HepG2 (cell line): ENCODE results near the gene PYCARD. TPM values are rescaled to one million over a fixed set of nuclear protein-coding genes. Genes with fewer than 3 reads are reported as not detected.

Experiments
- ATAC-seq: fragments of 200-7000 bp; cut with Tn5 transposase; 3 replicates; pipeline ENCODE4 v1.9.1; 2020; ENCODE audit warnings: mild to moderate bottlenecking, moderate library complexity
- Bru-seq: library from RNA; stranded (reverse); fragments of 400-500 nt; gene quantifications from one replicate; lab custom pipeline; 2021; lab: Mats Ljungman, UMichigan
- BruChase-seq, 2 experiments: library from RNA; stranded (reverse); fragments of 400-500 nt; gene quantifications; one replicate each; lab custom pipeline; 2021; lab: Mats Ljungman, UMichigan
- BruUV-seq: library from RNA; stranded (reverse); fragments of 400-500 nt; replicated peaks from 2 replicates; lab custom pipeline; 2021; lab: Mats Ljungman, UMichigan
- CTCF ChIA-PET: fragments of 300-600 bp; formaldehyde crosslinking; extraction: SDS; loops from one replicate; lab custom pipeline; 2021; ENCODE audit warnings: low total read pairs, inconsistent platforms, low intra/inter-chr PET ratio; lab: Yijun Ruan, JAX
- POLR2A ChIA-PET: fragments of 350-600 bp; sonication (Branson Sonifier 250); formaldehyde crosslinking; loops from one replicate; lab custom pipeline; 2020; ENCODE audit warnings: antibody characterized with exemption, inconsistent platforms; lab: Yijun Ruan, JAX
- DNase-seq: peaks from one replicate; pipeline ENCODE4 v3.0.0-alpha.2; 2015; ENCODE audit warnings: low spot score
- FAIRE-seq: peaks from 3 replicates; lab custom pipeline; 2011; peaks lifted over from hg19 to GRCh38; lab: Jason Lieb, UNC
- H2AFZ ChIP-seq: one replicate; pipeline ENCODE4 v1.6.1; 2011; ENCODE audit warnings: low read length, inconsistent platforms
- H3K27ac ChIP-seq: fragments of 300-600 bp; 3 replicates; pipeline ENCODE4 v1.8.0; 2011; ENCODE audit warnings: mixed run types, mild to moderate bottlenecking, mixed read lengths, low read length, inconsistent platforms; ENCODE audit not compliant: insufficient read depth; ENCODE audit errors: extremely low read length
- H3K27me3 ChIP-seq, 2 experiments: fragments of 200-600 bp in 1 of 2; 2 replicates in 1 of 2; 3 replicates in 1 of 2; pipeline versions ENCODE4 v1.6.0 to v1.8.0; 2011; ENCODE audit warnings: low read length in 2 of 2, mild to moderate bottlenecking in 2 of 2, moderate library complexity in 2 of 2, inconsistent platforms in 1 of 2; ENCODE audit not compliant: insufficient read depth in 2 of 2, control insufficient read depth in 1 of 2
- H3K36me3 ChIP-seq, 2 experiments: fragments of 200-600 bp in 1 of 2; replicated peaks in 1 of 2; 2 replicates in 1 of 2; 3 replicates in 1 of 2; pipeline versions ENCODE4 v1.5.1 to v1.8.0; 2011; ENCODE audit warnings: low read length in 2 of 2, inconsistent platforms in 1 of 2; ENCODE audit not compliant: insufficient read depth in 2 of 2, control insufficient read depth in 1 of 2
- H3K4me1 ChIP-seq: 2 replicates; pipeline ENCODE4 v1.5.1; 2012; ENCODE audit warnings: low read length, inconsistent platforms; ENCODE audit not compliant: insufficient read depth
- H3K4me2 ChIP-seq: 2 replicates; pipeline ENCODE4 v1.6.0; 2011; ENCODE audit warnings: low read depth, low read length, inconsistent platforms
- H3K4me3 ChIP-seq, 3 experiments: fragments of 200-600 bp in 1 of 3; sonication (generic), shearing (Covaris generic) in 1 of 3; replicated peaks in 1 of 3; 2 replicates each; pipeline ENCODE4 v1.5.1; 2011 to 2016; ENCODE audit warnings: low read length in 3 of 3, inconsistent platforms in 2 of 3, low read depth in 2 of 3, mild to moderate bottlenecking in 2 of 3, control low read depth in 1 of 3, mixed read lengths in 1 of 3; ENCODE audit not compliant: insufficient read depth in 1 of 3
- H3K79me2 ChIP-seq: one replicate; pipeline ENCODE4 v1.6.1; 2011; ENCODE audit warnings: low read length, inconsistent platforms; ENCODE audit not compliant: insufficient read depth
- H3K9ac ChIP-seq: 2 replicates; pipeline ENCODE4 v1.6.0; 2011; ENCODE audit warnings: mild to moderate bottlenecking, low read depth, low read length, inconsistent platforms; ENCODE audit not compliant: insufficient read depth
- H3K9me3 ChIP-seq: 2 replicates; pipeline ENCODE4 v1.5.1; 2012; ENCODE audit warnings: mild to moderate bottlenecking, low read length
- H4K20me1 ChIP-seq: 2 replicates; pipeline ENCODE4 v1.6.0; 2011; ENCODE audit warnings: inconsistent platforms, mild to moderate bottlenecking, low read length, moderate library complexity; ENCODE audit not compliant: insufficient read depth
- HMG20A ChIP-seq: IDR thresholded peaks from 2 replicates; pipeline ENCODE4 v1.6.1; 2016; ENCODE audit warnings: borderline replicate concordance
- HNRNPK ChIP-seq: fragments of 200-400 bp; formaldehyde crosslinking; IDR thresholded peaks from 2 replicates; pipeline ENCODE4 v1.6.1; 2018; ENCODE audit warnings: low read length, low read depth, moderate library complexity, mild to moderate bottlenecking; ENCODE audit not compliant: poor library complexity, severe bottlenecking
- PHF8 ChIP-seq: sonication (generic); formaldehyde crosslinking; IDR thresholded peaks from 2 replicates; pipeline ENCODE4 v1.5.0; 2020; ENCODE audit warnings: missing genetic modification reagents
- SRY ChIP-seq: sonication (generic); formaldehyde crosslinking; IDR thresholded peaks from 2 replicates; pipeline ENCODE4 v1.8.0; 2022; ENCODE audit warnings: mild to moderate bottlenecking, missing genetic modification reagents
- XRCC5 ChIP-seq: fragments of 200-400 bp; formaldehyde crosslinking; optimal IDR thresholded peaks from 2 replicates; pipeline ENCODE3; 2017; ENCODE audit warnings: mild to moderate bottlenecking, low read length
- ZFP36L2 ChIP-seq: sonication (generic); formaldehyde crosslinking; IDR thresholded peaks from 2 replicates; pipeline ENCODE4 v1.4.0; 2020; ENCODE audit warnings: missing genetic modification reagents
- ZNF253 ChIP-seq: sonication (generic); formaldehyde crosslinking; IDR thresholded peaks from 2 replicates; pipeline ENCODE4 v1.8.0; 2022; ENCODE audit warnings: mild to moderate bottlenecking, missing genetic modification reagents, borderline replicate concordance
- ZNF484 ChIP-seq: sonication (generic); formaldehyde crosslinking; IDR thresholded peaks from 2 replicates; pipeline ENCODE4 v1.5.1; 2020; ENCODE audit warnings: mild to moderate bottlenecking, low read depth, missing genetic modification reagents, borderline replicate concordance
- ZNF747 ChIP-seq: sonication (generic); formaldehyde crosslinking; IDR thresholded peaks from 2 replicates; pipeline ENCODE4 v1.8.1; 2023; ENCODE audit warnings: missing genetic modification reagents, mild to moderate bottlenecking, borderline replicate concordance
- ZNF768 ChIP-seq: sonication (generic); formaldehyde crosslinking; IDR thresholded peaks from 2 replicates; pipeline ENCODE4 v1.4.0; 2020; ENCODE audit warnings: missing genetic modification reagents
- WGBS: methylation state at CpG from one replicate; pipeline ENCODE4 v1.1.6; 2017; ENCODE audit warnings: low lambda C conversion rate; 5-methylcytosine and 5-hydroxymethylcytosine counted together
- in situ Hi-C: cut with HindIII; loops from 2 replicates; pipeline ENCODE4 v1.10.0; 2017; ENCODE audit warnings: low pct_unique_long_range_greater_than_20kb; ENCODE audit not compliant: extremely low pct_ligation_motif_present
- intact Hi-C: fragments of 100-400 bp; cut with micrococcal nuclease; formaldehyde crosslinking; loops from one replicate; pipeline ENCODE4 v1.10.0; 2022; ENCODE audit not compliant: unreplicated experiment
- long read RNA-seq, 2 experiments: library from RNA in 1 of 2; library from polyadenylated mRNA in 1 of 2; stranded (forward) in 1 of 2; unstranded in 1 of 2; transcript quantifications; one replicate each; pipeline ENCODE4 v2.0.0, GENCODE V29; 2019 to 2022
- polyA minus RNA-seq, 3 experiments: library from RNA; depleted of rRNA, polyadenylated mRNA; stranded (reverse); fragments of >200 nt; gene quantifications; 2 replicates each; pipeline ENCODE4 v1.2.3, GENCODE V29; 2011; ENCODE audit warnings: low replicate concordance in 1 of 3
- polyA plus RNA-seq, 8 experiments: library from polyadenylated mRNA; depleted of rRNA in 3 of 8; stranded (reverse) in 7 of 8; unstranded in 1 of 8; fragments of >200 nt; fragmentation: Illumina TruSeq in 4 of 8; extraction: Trizol in 4 of 8; gene quantifications; 2 replicates each; pipeline versions ENCODE4 v1.2.1 to v1.2.3, GENCODE V29; 2011 to 2016; ENCODE audit warnings: low read depth in 4 of 8, missing spikeins in 1 of 8, mixed read lengths in 1 of 8; ENCODE audit not compliant: insufficient read depth in 1 of 8
- total RNA-seq, 5 experiments: library from RNA; depleted of rRNA; stranded (reverse); fragments of >200 nt; fragmentation: Illumina TruSeq; extraction: Trizol; gene quantifications; 2 replicates each; pipeline ENCODE4 v1.2.3, GENCODE V29; 2016; ENCODE audit warnings: low read depth in 1 of 5
- TF ChIP-seq, protein P1 (sequence below): sonication (generic); formaldehyde crosslinking; IDR thresholded peaks from 2 replicates; pipeline ENCODE4 v1.4.0; 2020; ENCODE audit warnings: mild to moderate bottlenecking, missing genetic modification reagents
- TF ChIP-seq, protein P2 (sequence below): sonication (generic); formaldehyde crosslinking; IDR thresholded peaks from 2 replicates; pipeline ENCODE4 v1.5.1; 2020; ENCODE audit warnings: missing genetic modification reagents, mild to moderate bottlenecking, borderline replicate concordance
- TF ChIP-seq, protein P3 (sequence below): sonication (generic); formaldehyde crosslinking; IDR thresholded peaks from 2 replicates; pipeline ENCODE4 v1.4.0; 2020; ENCODE audit warnings: missing genetic modification reagents

PYCARD gene
- total RNA-seq (2016; rRNA removed; fragmentation: Illumina TruSeq; extraction: Trizol), result 4.4 and 4.8 TPM in 2 replicates
- 3.8 and 4.5 TPM in 2 replicates for total RNA-seq (2016; cell fraction: cytosol; rRNA removed; fragmentation: Illumina TruSeq; extraction: Trizol; ENCODE audit: low read depth)
- total RNA-seq (2016; cell fraction: insoluble cytoplasmic fraction; rRNA removed; fragmentation: Illumina TruSeq; extraction: Trizol), result 3.7 and 4.7 TPM in 2 replicates
- 3.8 and 5.0 TPM in 2 replicates for total RNA-seq (2016; cell fraction: membrane; rRNA removed; fragmentation: Illumina TruSeq; extraction: Trizol)
- total RNA-seq (2016; cell fraction: nucleus; rRNA removed; fragmentation: Illumina TruSeq; extraction: Trizol), result 1.8 and 2.4 TPM in 2 replicates
- polyA plus RNA-seq (2011; rRNA removed), result 6.0 and 9.2 TPM in 2 replicates
- 3.7 and 11.2 TPM in 2 replicates for polyA plus RNA-seq (2011; cell fraction: cytosol; rRNA removed)
- polyA plus RNA-seq (2011; cell fraction: nucleus; rRNA removed), result 7.2 and 9.7 TPM in 2 replicates
- polyA plus RNA-seq (2012), result 3.6 and 4.1 TPM in 2 replicates
- 3.8 and 5.0 TPM in 2 replicates for polyA plus RNA-seq (2016; cell fraction: cytosol; fragmentation: Illumina TruSeq; extraction: Trizol; ENCODE audit: low read depth)
- polyA plus RNA-seq (2016; cell fraction: insoluble cytoplasmic fraction; fragmentation: Illumina TruSeq; extraction: Trizol; ENCODE audit: low read depth), result 4.4 and 4.5 TPM in 2 replicates
- 2.7 and 3.2 TPM in 2 replicates for polyA plus RNA-seq (2016; cell fraction: membrane; fragmentation: Illumina TruSeq; extraction: Trizol; ENCODE audit: low read depth)
- 0.87 and 3.1 TPM in 2 replicates for polyA plus RNA-seq (2016; cell fraction: nucleus; fragmentation: Illumina TruSeq; extraction: Trizol; ENCODE audit: insufficient read depth, low read depth)
- 7.8 TPM in 1 of 2 replicates, not detected in the other for polyA minus RNA-seq (2011; rRNA and poly(A)+ RNA removed; ENCODE audit: low replicate concordance)
- 2.7 and 4.6 TPM in 2 replicates for polyA minus RNA-seq (2011; cell fraction: cytosol; rRNA and poly(A)+ RNA removed)
- polyA minus RNA-seq (2011; cell fraction: nucleus; rRNA and poly(A)+ RNA removed), result 0.64 TPM in 1 of 2 replicates, not detected in the other
- Bru-seq, nascent RNA, result percentile 31 among the genes with signal in this experiment
- BruChase-seq, experiment 1, labeled RNA remaining after a 6-hour chase, result percentile 45 among the genes with signal in this experiment
- percentile 35 among the genes with signal in this experiment for BruChase-seq, experiment 2, labeled RNA remaining after a 2-hour chase
- long read RNA-seq, experiment 1, transcript PYCARD-201 (3 exons, 990 nt), result major isoform, 10 of 15 reads
- long read RNA-seq, experiment 1, partial matches to known transcripts, result 0 of 15 reads
- long read RNA-seq, experiment 1, other reads (novel, unspliced or antisense), result 1 of 15 reads
- long read RNA-seq, experiment 2, transcript PYCARD-201 (3 exons, 990 nt), result major isoform, 13 of 16 reads
- long read RNA-seq, experiment 2, partial matches to known transcripts, result 0 of 16 reads
- long read RNA-seq, experiment 2, other reads (novel, unspliced or antisense), result 1 of 16 reads

DNA sequence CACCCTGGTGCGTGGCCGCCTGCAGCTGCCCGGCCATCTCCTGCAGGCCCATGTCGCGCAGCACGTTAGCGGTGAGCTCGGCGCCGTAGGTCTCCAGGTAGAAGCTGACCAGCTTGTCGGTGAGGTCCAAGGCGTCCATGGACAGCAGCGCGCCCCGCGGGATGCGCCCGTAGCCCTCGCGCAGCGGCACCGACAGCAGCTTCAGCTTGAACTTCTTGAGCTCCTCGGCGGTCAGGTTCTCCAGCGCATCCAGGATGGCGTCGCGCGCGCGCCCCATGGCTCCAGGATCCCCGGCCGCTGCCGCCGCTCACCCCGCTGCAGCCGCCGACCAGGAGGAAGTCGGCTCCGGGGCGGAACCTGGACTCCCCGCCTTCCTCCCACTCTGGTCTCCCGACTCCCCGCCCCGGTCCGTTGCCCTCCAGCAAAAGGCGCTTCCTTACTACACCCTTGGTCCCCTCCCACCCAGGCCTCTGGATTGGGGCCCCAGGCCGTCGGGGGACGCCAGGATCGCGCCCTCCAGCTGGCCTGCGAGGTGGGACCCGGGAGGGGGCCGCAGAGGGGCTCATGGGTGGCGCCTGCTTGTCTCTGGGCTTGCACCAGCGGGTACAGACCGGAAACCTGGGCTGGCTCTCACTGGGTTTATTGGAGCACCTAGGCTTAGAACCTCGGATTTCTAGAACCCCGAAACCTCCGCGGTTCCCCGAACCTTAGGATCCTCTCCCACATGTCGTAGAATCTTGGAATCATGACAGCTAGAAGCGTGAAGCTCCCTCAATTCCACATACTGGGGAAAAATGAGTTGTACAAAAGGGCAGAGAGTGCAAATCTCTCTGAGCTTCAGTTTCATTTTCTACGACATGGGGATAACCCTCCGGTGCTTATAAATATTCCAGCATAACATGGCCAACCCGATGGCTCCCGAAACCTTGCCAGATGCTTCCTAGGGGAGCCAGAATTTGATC, at the start of gene PYCARD:
Gene PYCARD (minus strand): TSS at position 347 of the 962 bp plus-strand sequence. CDS start 70 bp downstream, at position 277.
- POLR2A ChIA-PET, result interaction anchor here (0.7 to 2.9 kb wide), 5 partner anchors 8 to 257 kb away, joined by 3 to 34 read pairs (median 5); partner anchors contain the start of genes FUS and KAT8
- H3K4me1 ChIP-seq, result peaks cover 57% of the 10 kb centered on the region
- no peaks in the 10 kb centered on the region for H3K79me2 ChIP-seq
- in situ Hi-C loops (loop anchor here (25.0 kb wide), 2 partner anchors 235 to 660 kb away; partner anchors contain the start of genes COX6A2, ZNF267 and ZNF843), intact Hi-C loops (loop anchor here (5.0 kb wide), 1 partner anchor 240 kb away; the partner anchor contains the start of gene ZNF843)
- DNase-seq, result no peak
- WGBS, result 38% methylated on average over 26 of the region's 69 CpGs
- FAIRE-seq, result no peak
- peak within 1 kb of the TSS; percentile 54 for H3K9ac ChIP-seq
- peak within 1 kb of the TSS; percentile 61 to 77 (median 61) for H3K4me3 ChIP-seq
- no peaks in the 10 kb centered on the region for H4K20me1 ChIP-seq
- ATAC-seq, result peak; percentile 23
- H3K4me2 ChIP-seq, result peak within 1 kb of the TSS; percentile 92
- H3K9me3 ChIP-seq, result no peaks in the 10 kb centered on the region
- peaks cover 0 to 35% of the 10 kb centered on the region in 2 experiments; a peak in 4 of 5 replicates for H3K27me3 ChIP-seq
- CTCF ChIA-PET, result no interaction called here
- no peaks in the 10 kb centered on the region for H3K36me3 ChIP-seq
- no peak within 1 kb of the TSS for H2AFZ ChIP-seq
- no peak within 1 kb of the TSS for H3K27ac ChIP-seq
- no TSS peak for BruUV-seq
- TF ChIP-seq ZNF484 (CRISPR knock-in tag), result 0 out of 2 replicates have a peak, but pooled peaks have one; percentile 17
- peak; percentile 16 for TF ChIP-seq XRCC5
- no peak for TF ChIP-seq HMG20A (CRISPR knock-in tag)
- TF ChIP-seq, protein P1, sequence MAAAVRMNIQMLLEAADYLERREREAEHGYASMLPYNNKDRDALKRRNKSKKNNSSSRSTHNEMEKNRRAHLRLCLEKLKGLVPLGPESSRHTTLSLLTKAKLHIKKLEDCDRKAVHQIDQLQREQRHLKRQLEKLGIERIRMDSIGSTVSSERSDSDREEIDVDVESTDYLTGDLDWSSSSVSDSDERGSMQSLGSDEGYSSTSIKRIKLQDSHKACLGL (CRISPR knock-in tag), result 0 out of 2 replicates have a peak, but pooled peaks have one; percentile 23
- TF ChIP-seq, protein P2, sequence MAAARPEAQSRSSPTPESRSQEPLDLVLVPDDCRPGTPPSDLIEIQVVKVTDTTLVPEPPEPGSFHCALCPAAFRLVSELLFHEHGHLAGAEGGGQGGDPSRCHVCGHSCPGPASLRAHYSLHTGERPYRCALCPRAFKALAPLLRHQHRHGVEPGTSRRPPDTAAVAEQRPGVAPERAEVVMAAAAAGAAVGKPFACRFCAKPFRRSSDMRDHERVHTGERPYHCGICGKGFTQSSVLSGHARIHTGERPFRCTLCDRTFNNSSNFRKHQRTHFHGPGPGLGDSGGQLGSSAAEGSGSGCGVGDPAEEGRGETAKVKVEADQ (CRISPR knock-in tag), result no peak
- no peak for TF ChIP-seq ZFP36L2 (CRISPR knock-in tag)
- TF ChIP-seq HNRNPK, result peak; percentile 80
- TF ChIP-seq, protein P3, sequence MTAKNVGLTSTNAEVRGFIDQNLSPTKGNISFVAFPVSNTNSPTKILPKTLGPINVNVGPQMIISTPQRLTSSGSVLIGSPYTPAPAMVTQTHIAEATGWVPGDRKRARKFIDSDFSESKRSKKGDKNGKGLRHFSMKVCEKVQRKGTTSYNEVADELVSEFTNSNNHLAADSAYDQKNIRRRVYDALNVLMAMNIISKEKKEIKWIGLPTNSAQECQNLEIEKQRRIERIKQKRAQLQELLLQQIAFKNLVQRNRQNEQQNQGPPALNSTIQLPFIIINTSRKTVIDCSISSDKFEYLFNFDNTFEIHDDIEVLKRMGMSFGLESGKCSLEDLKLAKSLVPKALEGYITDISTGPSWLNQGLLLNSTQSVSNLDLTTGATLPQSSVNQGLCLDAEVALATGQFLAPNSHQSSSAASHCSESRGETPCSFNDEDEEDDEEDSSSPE, result 0 out of 2 replicates have a peak, but pooled peaks have one; percentile 24
- TF ChIP-seq ZNF768, result 0 out of 2 replicates have a peak, but pooled peaks have one; percentile 26
- TF ChIP-seq SRY (CRISPR knock-in tag), result 0 out of 2 replicates have a peak, but pooled peaks have one; percentile 12
- peak; percentile 54 for TF ChIP-seq PHF8
- peak; percentile 40; the same call in 1 of the 2 replicates for TF ChIP-seq ZNF253 (CRISPR knock-in tag)
- TF ChIP-seq ZNF747 (CRISPR knock-in tag), result 0 out of 2 replicates have a peak, but pooled peaks have one; percentile 53
